HG03196 (cell line): ENCODE measurements around the gene KRTAP22-2.

Experiments used
- ATAC-seq: cut with Tn5 transposase; IDR thresholded peaks from one replicate; pipeline ENCODE4 v1.9.1; 2021; ENCODE audit not compliant: unreplicated experiment

Gene KRTAP22-2

GRCh38 chr21:30590297-30590696 lies at the start of gene KRTAP22-2:
Gene KRTAP22-2, minus strand, starts transcription at chr21:30590397.
- no peak for ATAC-seq

DNA sequence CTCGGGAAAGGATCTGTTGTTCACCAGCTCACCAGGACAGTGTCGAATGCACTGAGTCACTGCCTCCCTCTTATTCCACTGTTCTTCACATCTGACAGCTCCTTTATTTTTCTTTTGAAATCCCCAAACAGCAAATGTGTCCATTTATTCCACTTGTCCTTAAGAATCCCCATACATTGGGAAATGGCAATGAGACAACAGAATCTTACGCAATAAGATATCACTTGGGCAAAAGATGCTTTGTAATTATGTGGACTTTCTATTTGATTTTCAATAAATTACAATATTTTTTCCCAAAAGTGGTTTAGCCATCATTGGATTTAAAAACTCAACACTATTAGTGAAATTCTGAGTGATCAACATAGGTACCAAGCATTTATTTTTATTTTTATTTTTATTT lies 48.5 kb upstream of the KRTAP22-2 start:
- no peak for ATAC-seq

DNA sequence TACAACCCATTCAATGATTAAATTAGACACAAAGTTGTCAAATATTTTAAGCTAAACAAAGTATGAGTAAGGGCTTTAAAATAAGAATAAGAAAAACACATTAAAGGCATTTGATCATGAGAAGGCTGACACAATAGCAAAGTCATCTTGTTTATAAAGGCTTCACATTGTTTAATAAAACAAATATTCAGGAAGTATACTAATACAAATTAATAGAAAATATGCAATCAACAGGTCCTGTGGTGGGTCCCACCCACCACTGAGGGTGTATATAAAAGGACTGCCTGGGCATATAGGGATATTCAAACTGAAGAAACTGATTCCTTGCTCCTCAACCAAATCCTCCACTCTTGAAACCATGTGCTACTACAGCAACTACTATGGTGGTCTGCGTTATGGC lies 44.7 kb upstream of the KRTAP22-2 start, which contains the start of gene KRTAP20-2:
TSS of gene KRTAP20-2 (plus strand) at position 301 of the 400 bp plus-strand sequence. CDS start at position 359, 58 bp downstream.
- ATAC-seq, result no peak

GRCh38 chr21:30629200-30629599 lies 39.0 kb upstream of the KRTAP22-2 start:
- ATAC-seq, result no peak

- ATAC-seq, result no peak
These were observed 37.9 kb upstream of the KRTAP22-2 start for GRCh38 chr21:30628109-30628508.

GRCh38 chr21:30625449-30626165 lies 35.4 kb upstream of the KRTAP22-2 start:
- no peak for ATAC-seq

DNA sequence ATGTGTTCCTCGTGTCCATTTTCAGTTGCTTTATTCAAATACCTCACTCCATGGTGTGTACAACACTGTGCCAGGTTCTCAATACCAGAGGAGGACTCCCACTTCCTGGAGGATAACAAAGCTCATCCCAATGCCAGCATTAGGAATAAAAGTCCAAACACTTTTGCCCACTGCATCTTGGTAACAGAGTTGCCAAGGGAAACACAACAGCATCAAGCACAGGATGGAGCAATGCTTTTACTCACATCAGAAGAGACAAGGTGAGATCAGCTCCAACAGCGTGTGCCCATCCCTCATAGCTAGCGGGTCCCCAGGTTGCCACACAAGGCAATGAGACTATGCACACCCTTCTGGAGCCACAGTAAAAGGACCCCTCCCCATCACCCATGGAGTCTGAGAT lies 33.2 kb upstream of the KRTAP22-2 start:
- no peak for ATAC-seq

DNA sequence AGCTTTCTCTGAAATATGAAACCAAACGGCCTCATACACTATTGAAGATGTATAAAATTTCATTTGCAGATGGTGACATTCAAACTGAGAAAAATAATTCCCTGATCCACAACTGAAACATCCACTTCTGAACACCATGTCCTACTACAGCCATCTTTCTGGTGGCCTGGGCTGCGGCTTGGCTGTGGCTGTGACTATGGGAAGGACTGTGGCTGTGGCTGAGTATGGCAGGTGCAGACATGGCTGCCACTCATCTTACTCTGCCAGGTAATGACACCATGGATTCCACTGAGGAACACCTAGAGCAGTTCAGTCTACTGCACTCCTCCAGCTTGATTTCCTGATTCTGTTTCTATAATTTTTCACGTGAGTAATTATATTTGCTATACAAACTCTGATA lies 30.3 kb upstream of the KRTAP22-2 start, which contains the start of gene KRTAP20-4:
TSS of gene KRTAP20-4 (plus strand) at position 106 of the 400 bp plus-strand sequence.
- ATAC-seq, result no peak

- ATAC-seq, result no peak
These were observed 29.9 kb upstream of the KRTAP22-2 start for GRCh38 chr21:30620080-30620479.

GRCh38 chr21:30616125-30616524 lies 25.9 kb upstream of the KRTAP22-2 start, which contains the start of gene KRTAP20-1:
Gene KRTAP20-1, plus strand, starts transcription at chr21:30616425. Its CDS starts 30 bp downstream, at chr21:30616455.
- no peak for ATAC-seq

- no peak for ATAC-seq
These were observed 25.0 kb upstream of the KRTAP22-2 start for GRCh38 chr21:30615199-30615598.

DNA sequence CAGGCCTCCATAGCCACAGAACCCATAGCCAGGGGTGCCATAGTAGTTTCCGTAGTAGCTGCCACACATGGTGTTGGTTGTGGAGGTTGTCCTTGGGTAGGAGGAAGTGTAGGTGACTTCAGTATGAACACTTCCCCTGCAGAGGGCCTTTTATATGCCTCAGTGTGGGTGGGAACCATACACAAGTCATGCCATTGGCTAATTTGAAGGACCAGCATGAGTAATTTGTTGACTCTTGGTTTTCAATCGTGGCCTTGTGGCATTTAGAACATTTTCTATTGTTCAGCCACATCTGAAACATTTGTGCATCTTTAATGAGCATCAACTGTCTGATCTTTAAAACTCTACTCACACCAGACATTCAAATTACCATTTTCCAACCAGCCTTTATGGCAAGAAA lies 23.6 kb upstream of the KRTAP22-2 start, which contains the start of gene KRTAP6-1:
TSS of gene KRTAP6-1 (minus strand) at position 95 of the 400 bp plus-strand sequence. CDS start at position 69, 26 bp downstream.
- ATAC-seq, result no peak

- ATAC-seq, result no peak
These were observed 21.9 kb upstream of the KRTAP22-2 start for GRCh38 chr21:30612132-30612531.

- no peak for ATAC-seq
These were observed 15.8 kb upstream of the KRTAP22-2 start for GRCh38 chr21:30605968-30606367.

- no peak for ATAC-seq
These were observed 10.6 kb upstream of the KRTAP22-2 start, which contains the start of gene KRTAP22-1 for GRCh38 chr21:30600787-30601186. Gene KRTAP22-1, plus strand, starts transcription at chr21:30601087.

- ATAC-seq, result no peak
These were observed 8.6 kb upstream of the KRTAP22-2 start, which contains the start of gene KRTAP6-2 for GRCh38 chr21:30598802-30599201. Gene KRTAP6-2, minus strand, starts transcription at chr21:30598902. Its CDS starts 28 bp downstream, at chr21:30598874.

DNA sequence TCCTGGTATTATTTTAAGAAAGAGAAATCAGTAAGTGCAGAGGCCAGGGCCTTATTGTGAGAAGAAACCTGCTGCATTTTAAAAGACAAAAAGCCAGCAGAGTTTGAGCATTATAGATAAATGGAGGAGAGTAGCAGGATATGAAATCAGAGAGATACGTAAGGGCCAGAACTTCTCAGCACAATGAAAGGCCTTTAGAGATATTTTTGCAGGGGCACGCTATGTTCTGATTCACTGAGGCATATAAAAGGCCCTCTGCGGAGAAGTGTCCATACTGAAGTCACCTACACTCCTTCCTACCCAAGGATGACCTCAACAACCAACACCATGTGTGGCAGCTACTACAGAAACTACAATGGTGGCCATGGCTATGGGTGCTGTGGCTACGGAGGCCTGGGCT lies 1.9 kb upstream of the KRTAP22-2 start, which contains the start of gene KRTAP6-3:
TSS of gene KRTAP6-3 (plus strand) at position 301 of the 400 bp plus-strand sequence. CDS start at position 307, 6 bp downstream.
- ATAC-seq, result no peak

DNA sequence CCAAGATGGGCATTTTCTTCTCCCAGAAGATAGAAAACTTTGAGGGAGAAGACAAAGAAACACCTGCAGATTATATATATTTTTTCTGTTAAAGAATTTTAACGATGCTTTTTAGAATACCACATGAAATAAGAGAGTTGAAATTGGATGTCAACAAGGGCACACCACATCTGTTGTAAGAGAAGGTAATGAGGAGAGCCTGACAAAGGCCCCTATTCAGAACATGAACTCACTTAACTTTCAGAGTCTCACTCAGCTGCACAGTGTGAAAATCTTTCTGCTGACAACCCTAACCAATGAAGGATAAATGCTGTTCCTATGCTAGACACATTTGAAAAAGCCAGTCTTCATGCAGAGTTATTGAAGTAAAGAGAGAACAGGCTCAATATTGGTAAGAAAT lies 7.3 kb downstream of the KRTAP22-2 start:
- ATAC-seq, result no peak

DNA sequence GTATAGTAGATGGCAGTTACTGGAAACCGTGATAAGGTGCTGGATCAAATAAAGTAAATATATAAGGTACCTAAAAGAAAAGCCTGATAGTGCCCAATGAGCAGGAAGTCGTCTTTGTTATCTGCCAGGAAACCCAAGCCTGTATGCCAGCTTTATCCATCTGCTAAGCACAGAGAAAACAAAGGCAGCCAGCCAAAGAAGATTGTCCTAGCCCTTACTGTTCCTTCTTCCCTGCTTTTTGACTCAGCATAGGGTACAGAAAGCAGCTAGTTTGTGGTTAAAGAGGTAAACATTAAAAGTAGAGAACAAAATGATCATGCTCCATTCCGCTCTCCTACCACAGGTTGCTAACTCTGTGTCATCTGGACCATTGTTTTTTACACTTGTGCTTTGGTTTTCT lies 10.1 kb downstream of the KRTAP22-2 start:
- ATAC-seq, result no peak

- ATAC-seq, result no peak
These were observed 10.9 kb downstream of the KRTAP22-2 start for GRCh38 chr21:30579346-30579745.

- no peak for ATAC-seq
These were observed 12.4 kb downstream of the KRTAP22-2 start for GRCh38 chr21:30577766-30578165.

DNA sequence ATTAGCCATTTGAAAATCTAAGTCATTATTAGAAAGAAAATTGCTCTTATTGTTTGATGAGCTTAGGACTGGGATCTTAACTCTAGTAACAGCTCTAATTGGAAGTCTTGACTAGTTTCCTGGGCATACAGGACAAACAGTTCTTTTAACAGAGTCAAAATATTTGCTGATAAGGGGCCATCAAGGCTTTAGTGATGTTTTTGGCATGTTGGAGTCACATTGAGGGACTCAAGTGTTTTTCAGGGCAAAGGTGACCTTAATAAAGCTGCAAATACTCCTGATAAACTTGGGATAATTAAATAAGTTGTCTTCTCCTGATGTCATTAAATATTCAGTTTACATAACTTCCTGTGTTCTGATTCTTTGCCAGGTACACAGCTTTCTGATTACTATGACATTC lies 22.6 kb downstream of the KRTAP22-2 start:
- ATAC-seq, result no peak
